ENCODE results near the gene PITPNC1.

GRCh38 chr17:67725807-67726206 lies 348.7 kb downstream of the PITPNC1 start:
- TF ChIP-seq BCLAF1 (IDR thresholded peaks at IDR 0.05) (no peak), ZNF512 (CRISPR knock-in tag; IDR thresholded peaks at IDR 0.05) (no peak), KLF16 (CRISPR knock-in tag; IDR thresholded peaks at IDR 0.05) (no peak), POLR2A (IDR thresholded peaks at IDR 0.05; ENCODE audit: insufficient read depth in 1 of 2, low read depth in 2 of 2, low read length in 2 of 2) (no peak), YEATS4 (CRISPR knock-in tag; IDR thresholded peaks at IDR 0.05; ENCODE audit: borderline replicate concordance) (no peak), REST (IDR thresholded peaks at IDR 0.05; ENCODE audit: borderline replicate concordance in 1 of 2, low read depth in 1 of 2, low read length in 2 of 2) (no peak), ZNF563 (CRISPR knock-in tag; IDR thresholded peaks at IDR 0.05) (no peak), USF2 (IDR thresholded peaks at IDR 0.05; ENCODE audit: low read depth, low read length) (no peak), USF2 (CRISPR knock-in tag; IDR thresholded peaks at IDR 0.05; ENCODE audit: borderline replicate concordance) (no peak), ZBTB40 (IDR thresholded peaks at IDR 0.05) (no peak), ZBTB40 (CRISPR knock-in tag; IDR thresholded peaks at IDR 0.05) (no peak), ZBTB26 (CRISPR knock-in tag; IDR thresholded peaks at IDR 0.05; ENCODE audit: borderline replicate concordance) (no peak)
